Adrenal gland (tissue), 5 donors: ENCODE measurements around the gene TMSB4X.

Experiments
- CTCF ChIP-seq, 6 experiments: fragments of 450-650 bp in 4 of 6; fragments of 200-600 bp in 2 of 6; sonication (generic) in 1 of 6; IDR thresholded peaks; 1 replicate in 5 of 6; 2 replicates in 1 of 6; pipeline versions ENCODE4 v1.5.1 to v1.8.0; 2016 to 2021; ENCODE audit warnings: antibody characterized with exemption in 6 of 6, mild to moderate bottlenecking in 2 of 6, moderate library complexity in 1 of 6
- POLR2A ChIP-seq, 2 donors: fragments of 450-650 bp; IDR thresholded peaks; one replicate each; pipeline ENCODE4 v1.6.1; 2017; ENCODE audit warnings: antibody characterized with exemption in 2 of 2, mild to moderate bottlenecking in 2 of 2, moderate library complexity in 1 of 2
- donor health status: DM: no; HTN: no; CAD: no.

GRCh38 chrX:12948495-12948894 is 26.4 kb upstream of the TMSB4X start:
- TF ChIP-seq POLR2A (IDR thresholded peaks at IDR 0.05) (no peak), CTCF (IDR thresholded peaks at IDR 0.05) (no peak)
